HEK293 (cell line): Measurements from ENCODE around the gene INPP4B.

Experiments used
- CTCF ChIA-PET: fragments of 350-600 bp; formaldehyde crosslinking; extraction: SDS; loops from one replicate; lab custom pipeline; 2021; ENCODE audit warnings: antibody characterized with exemption; lab: Yijun Ruan, JAX
- POLR2A ChIA-PET: fragments of 300-600 bp; formaldehyde crosslinking; extraction: SDS; loops from one replicate; lab custom pipeline; 2020; ENCODE audit warnings: antibody characterized with exemption, inconsistent platforms; lab: Yijun Ruan, JAX
- H3K27ac ChIP-seq: fragments of 200-500 bp; sonication (Bioruptor generic); 2 replicates; pipeline ENCODE4 v1.5.1; 2014; ENCODE audit warnings: low read depth, low read length, control low read depth, inconsistent platforms; ENCODE audit errors: extremely low read depth
- H3K36me3 ChIP-seq, 2 experiments: fragments of 200-500 bp in 1 of 2; sonication (Bioruptor generic) in 1 of 2; 1 replicate in 1 of 2; 2 replicates in 1 of 2; pipeline ENCODE4 v1.5.1; 2014 to 2017; ENCODE audit warnings: inconsistent platforms in 2 of 2, low read length in 2 of 2; ENCODE audit not compliant: control insufficient read depth in 2 of 2, insufficient read depth in 1 of 2
- H3K4me1 ChIP-seq: fragments of 200-500 bp; sonication (Bioruptor generic); 2 replicates; pipeline ENCODE4 v1.5.1; 2014; ENCODE audit warnings: mild to moderate bottlenecking, low read length, inconsistent platforms; ENCODE audit not compliant: control insufficient read depth, insufficient read depth
- H3K4me3 ChIP-seq: 2 replicates; pipeline ENCODE4 v1.5.1; 2011; ENCODE audit warnings: low read depth, mild to moderate bottlenecking, control low read depth, low read length, moderate library complexity
- H3K9me3 ChIP-seq: fragments of 200-500 bp; sonication (Bioruptor generic); 2 replicates; pipeline ENCODE4 v1.5.1; 2014; ENCODE audit warnings: low read depth, low read length, inconsistent platforms; ENCODE audit not compliant: control insufficient read depth, insufficient read depth
- EGR2 ChIP-seq: fragments of 450-650 bp; formaldehyde crosslinking; IDR thresholded peaks from 2 replicates; pipeline ENCODE4 v1.5.1; 2016; ENCODE audit warnings: low read depth, missing biosample characterization, missing genetic modification characterization
- OSR2 ChIP-seq: fragments of 450-650 bp; formaldehyde crosslinking; IDR thresholded peaks from 2 replicates; pipeline ENCODE4 v1.5.1; 2016; ENCODE audit warnings: missing biosample characterization, missing genetic modification characterization
- REPIN1 ChIP-seq: fragments of 450-650 bp; formaldehyde crosslinking; IDR thresholded peaks from 2 replicates; pipeline ENCODE4 v1.5.1; 2017; ENCODE audit warnings: missing biosample characterization, missing genetic modification characterization, low read depth
- SALL2 ChIP-seq: fragments of 450-650 bp; formaldehyde crosslinking; IDR thresholded peaks from 2 replicates; pipeline ENCODE4 v1.5.0; 2017; ENCODE audit warnings: missing biosample characterization, mild to moderate bottlenecking, missing genetic modification characterization, borderline replicate concordance
- SCRT1 ChIP-seq: fragments of 450-650 bp; formaldehyde crosslinking; IDR thresholded peaks from 2 replicates; pipeline ENCODE4 v1.5.1; 2016; ENCODE audit warnings: missing biosample characterization, missing genetic modification characterization, borderline replicate concordance
- TRIM28 ChIP-seq: IDR thresholded peaks from 2 replicates; pipeline ENCODE4 v1.6.1; 2011; ENCODE audit warnings: low read length, control low read depth, borderline replicate concordance
- WT1 ChIP-seq: fragments of 450-650 bp; formaldehyde crosslinking; IDR thresholded peaks from 2 replicates; pipeline ENCODE4 v1.5.1; 2016; ENCODE audit warnings: missing biosample characterization, missing genetic modification characterization
- ZBTB20 ChIP-seq: fragments of 450-650 bp; formaldehyde crosslinking; IDR thresholded peaks from 2 replicates; pipeline ENCODE4 v1.5.1; 2016; ENCODE audit warnings: missing biosample characterization, missing genetic modification characterization
- ZBTB21 ChIP-seq: fragments of 450-650 bp; formaldehyde crosslinking; IDR thresholded peaks from 2 replicates; pipeline ENCODE4 v1.5.1; 2017; ENCODE audit warnings: missing biosample characterization, missing genetic modification characterization
- ZBTB8A ChIP-seq: fragments of 450-650 bp; formaldehyde crosslinking; IDR thresholded peaks from 2 replicates; pipeline ENCODE4 v1.5.1; 2016; ENCODE audit warnings: missing biosample characterization, missing genetic modification characterization
- ZNF133 ChIP-seq: fragments of 450-650 bp; formaldehyde crosslinking; IDR thresholded peaks from 2 replicates; pipeline ENCODE4 v1.5.1; 2016; ENCODE audit warnings: missing biosample characterization, missing genetic modification characterization
- ZNF211 ChIP-seq: fragments of 450-650 bp; formaldehyde crosslinking; IDR thresholded peaks from 2 replicates; pipeline ENCODE4 v1.5.1; 2016; ENCODE audit warnings: low read depth, missing biosample characterization, missing genetic modification characterization
- ZNF23 ChIP-seq: fragments of 450-650 bp; formaldehyde crosslinking; IDR thresholded peaks from 2 replicates; pipeline ENCODE4 v1.5.1; 2016; ENCODE audit warnings: missing biosample characterization, missing genetic modification characterization, borderline replicate concordance
- ZNF266 ChIP-seq: fragments of 450-650 bp; formaldehyde crosslinking; IDR thresholded peaks from 2 replicates; pipeline ENCODE4 v1.5.1; 2016; ENCODE audit warnings: missing biosample characterization, missing genetic modification characterization, low read depth
- ZNF302 ChIP-seq: fragments of 450-650 bp; formaldehyde crosslinking; IDR thresholded peaks from 2 replicates; pipeline ENCODE4 v1.5.1; 2016; ENCODE audit warnings: missing biosample characterization, missing genetic modification characterization, low read depth
- ZNF354C ChIP-seq: fragments of 450-650 bp; formaldehyde crosslinking; IDR thresholded peaks from 2 replicates; pipeline ENCODE4 v1.5.1; 2016; ENCODE audit warnings: missing biosample characterization, missing genetic modification characterization, low read depth, borderline replicate concordance
- ZNF398 ChIP-seq: fragments of 450-650 bp; formaldehyde crosslinking; IDR thresholded peaks from 2 replicates; pipeline ENCODE4 v1.5.1; 2017; ENCODE audit warnings: missing biosample characterization, missing genetic modification characterization
- ZNF521 ChIP-seq: fragments of 450-650 bp; formaldehyde crosslinking; IDR thresholded peaks from 2 replicates; pipeline ENCODE4 v1.5.1; 2017; ENCODE audit warnings: missing biosample characterization, mild to moderate bottlenecking, missing genetic modification characterization
- ZNF654 ChIP-seq: fragments of 450-650 bp; formaldehyde crosslinking; IDR thresholded peaks from 2 replicates; pipeline ENCODE4 v1.5.1; 2016; ENCODE audit warnings: low read depth, missing biosample characterization, missing genetic modification characterization
- ZNF660 ChIP-seq: fragments of 450-650 bp; IDR thresholded peaks from 2 replicates; pipeline ENCODE4 v1.5.1; 2018; ENCODE audit warnings: missing biosample characterization, mild to moderate bottlenecking, missing genetic modification characterization
- ZNF664 ChIP-seq: fragments of 450-650 bp; formaldehyde crosslinking; IDR thresholded peaks from 2 replicates; pipeline ENCODE4 v1.5.1; 2016; ENCODE audit warnings: missing biosample characterization, missing genetic modification characterization
- ZNF670 ChIP-seq: fragments of 450-650 bp; formaldehyde crosslinking; IDR thresholded peaks from 2 replicates; pipeline ENCODE4 v1.5.1; 2016; ENCODE audit warnings: missing biosample characterization, missing genetic modification characterization, low read depth
- ZNF701 ChIP-seq: fragments of 450-650 bp; formaldehyde crosslinking; IDR thresholded peaks from 2 replicates; pipeline ENCODE4 v1.5.1; 2016; ENCODE audit warnings: missing biosample characterization, missing genetic modification characterization
- ZNF777 ChIP-seq: fragments of 450-650 bp; formaldehyde crosslinking; IDR thresholded peaks from 2 replicates; pipeline ENCODE4 v1.5.1; 2017; ENCODE audit warnings: missing biosample characterization, missing genetic modification characterization, borderline replicate concordance
- ZNF785 ChIP-seq: fragments of 450-650 bp; formaldehyde crosslinking; IDR thresholded peaks from 2 replicates; pipeline ENCODE4 v1.5.1; 2016; ENCODE audit warnings: missing biosample characterization, missing genetic modification characterization
- ZSCAN30 ChIP-seq: fragments of 450-650 bp; IDR thresholded peaks from 2 replicates; pipeline ENCODE4 v1.5.1; 2018; ENCODE audit warnings: missing biosample characterization, mild to moderate bottlenecking, missing genetic modification characterization, moderate library complexity
- TF ChIP-seq, protein P1 (sequence below): fragments of 450-650 bp; formaldehyde crosslinking; IDR thresholded peaks from 2 replicates; pipeline ENCODE4 v1.5.1; 2016; ENCODE audit warnings: missing biosample characterization, missing genetic modification characterization

INPP4B gene

GRCh38 chr4:142202404-142203332 is 643.4 kb downstream of the INPP4B start (continued):
- TF ChIP-seq ZNF777: no peak
- no peak for TF ChIP-seq OSR2 (tag by site-specific recombination)
- TF ChIP-seq WT1 (tag by site-specific recombination): no peak
- TF ChIP-seq, all 188 proteins: peak for 0

DNA sequence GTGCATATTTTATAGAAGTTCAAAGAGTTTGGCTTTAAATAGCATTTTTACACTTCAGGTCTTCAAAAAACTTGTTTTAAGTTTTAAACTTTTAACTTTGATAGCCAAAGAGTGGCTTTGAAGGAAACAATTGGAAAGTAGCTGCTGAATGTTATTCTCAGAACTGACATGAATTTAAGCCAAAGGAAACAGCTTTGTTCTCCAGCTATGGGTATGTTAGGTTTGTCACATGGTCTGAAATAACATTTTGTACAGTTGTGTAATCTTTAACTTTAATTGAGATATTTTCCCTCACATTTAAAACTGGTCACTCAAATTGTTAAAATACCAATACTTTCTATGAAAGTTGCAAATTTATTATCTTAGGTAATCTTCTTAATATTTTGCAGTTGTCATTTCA is 645.1 kb downstream of the INPP4B start:
- Histone ChIP-seq H3K4me3 (no peak overlapping the region), H3K9me3 (no peaks in the 10 kb centered on the region), H3K36me3 (no peaks in the 10 kb centered on the region), H3K4me1 (no peaks in the 10 kb centered on the region), H3K27ac (no peak overlapping the region)
- TF ChIP-seq ZNF785 (tag by site-specific recombination): no peak
- TF ChIP-seq SCRT1: no peak
- no peak for TF ChIP-seq ZSCAN30
- TF ChIP-seq ZNF354C (tag by site-specific recombination): no peak
- TF ChIP-seq ZNF701: no peak
- ChIA-PET POLR2A (no interaction called here), CTCF (no interaction called here)

DNA sequence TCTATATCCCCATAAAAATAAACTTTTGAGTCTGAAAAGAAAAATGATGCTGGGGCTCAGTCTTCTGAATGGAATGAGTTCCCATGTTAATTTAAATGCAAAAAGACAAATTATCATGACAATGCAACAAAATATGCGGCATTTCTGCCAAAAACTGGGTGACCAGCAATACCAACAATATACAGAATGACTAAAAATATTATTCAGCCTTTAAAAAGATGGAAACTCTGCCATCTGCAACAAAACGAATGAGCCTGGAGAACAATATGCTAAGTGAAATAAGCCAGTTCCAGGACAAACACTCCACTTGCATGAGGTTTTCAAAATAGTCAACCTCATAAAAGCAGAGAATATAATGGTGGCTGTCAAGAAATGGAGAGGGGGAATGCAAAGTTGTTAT is 651.2 kb downstream of the INPP4B start:
- no peak overlapping the region for H3K4me3 ChIP-seq
- CTCF ChIA-PET: no interaction called here
- TF ChIP-seq ZNF302 (no peak), REPIN1 (tag by site-specific recombination) (no peak), ZNF23 (tag by site-specific recombination) (no peak), TRIM28 (no peak), ZBTB8A (tag by site-specific recombination) (no peak), ZNF670 (no peak), ZNF266 (tag by site-specific recombination) (no peak), ZNF654 (tag by site-specific recombination) (no peak)
- TF ChIP-seq, protein P1, sequence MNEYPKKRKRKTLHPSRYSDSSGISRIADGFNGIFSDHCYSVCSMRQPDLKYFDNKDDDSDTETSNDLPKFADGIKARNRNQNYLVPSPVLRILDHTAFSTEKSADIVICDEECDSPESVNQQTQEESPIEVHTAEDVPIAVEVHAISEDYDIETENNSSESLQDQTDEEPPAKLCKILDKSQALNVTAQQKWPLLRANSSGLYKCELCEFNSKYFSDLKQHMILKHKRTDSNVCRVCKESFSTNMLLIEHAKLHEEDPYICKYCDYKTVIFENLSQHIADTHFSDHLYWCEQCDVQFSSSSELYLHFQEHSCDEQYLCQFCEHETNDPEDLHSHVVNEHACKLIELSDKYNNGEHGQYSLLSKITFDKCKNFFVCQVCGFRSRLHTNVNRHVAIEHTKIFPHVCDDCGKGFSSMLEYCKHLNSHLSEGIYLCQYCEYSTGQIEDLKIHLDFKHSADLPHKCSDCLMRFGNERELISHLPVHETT (tag by site-specific recombination): no peak

GRCh38 chr4:142191901-142192300 is 654.2 kb downstream of the INPP4B start:
- Histone ChIP-seq H3K9me3 (no peaks in the 10 kb centered on the region), H3K4me3 (no peak overlapping the region)
- TF ChIP-seq SALL2 (no peak), EGR2 (tag by site-specific recombination) (no peak), ZNF211 (tag by site-specific recombination) (no peak), ZBTB20 (tag by site-specific recombination) (no peak), ZNF521 (tag by site-specific recombination) (no peak), ZNF398 (tag by site-specific recombination) (no peak), ZBTB21 (tag by site-specific recombination) (no peak), ZNF133 (no peak), ZNF660 (tag by site-specific recombination) (no peak), ZNF664 (tag by site-specific recombination) (no peak)
- TF ChIP-seq, all 188 proteins: peak for 0
- POLR2A ChIA-PET: no interaction called here
- no peaks in the 10 kb centered on the region for H3K4me1 ChIP-seq
- H3K27ac ChIP-seq: no peak overlapping the region
- H3K36me3 ChIP-seq: no peaks in the 10 kb centered on the region
- CTCF ChIA-PET: no interaction called here

More for the DNA sequence above, 651.2 kb downstream of the INPP4B start:
- H3K4me1 ChIP-seq: no peaks in the 10 kb centered on the region
- H3K9me3 ChIP-seq: no peaks in the 10 kb centered on the region
- no peaks in the 10 kb centered on the region for H3K36me3 ChIP-seq
- no peak overlapping the region for H3K27ac ChIP-seq
- POLR2A ChIA-PET: no interaction called here
